Measurements from ENCODE around the gene LENEP.
A peak's percentile ranks its signal among the peaks of the same experiment; 100 is the strongest.

The LENEP gene

DNA sequence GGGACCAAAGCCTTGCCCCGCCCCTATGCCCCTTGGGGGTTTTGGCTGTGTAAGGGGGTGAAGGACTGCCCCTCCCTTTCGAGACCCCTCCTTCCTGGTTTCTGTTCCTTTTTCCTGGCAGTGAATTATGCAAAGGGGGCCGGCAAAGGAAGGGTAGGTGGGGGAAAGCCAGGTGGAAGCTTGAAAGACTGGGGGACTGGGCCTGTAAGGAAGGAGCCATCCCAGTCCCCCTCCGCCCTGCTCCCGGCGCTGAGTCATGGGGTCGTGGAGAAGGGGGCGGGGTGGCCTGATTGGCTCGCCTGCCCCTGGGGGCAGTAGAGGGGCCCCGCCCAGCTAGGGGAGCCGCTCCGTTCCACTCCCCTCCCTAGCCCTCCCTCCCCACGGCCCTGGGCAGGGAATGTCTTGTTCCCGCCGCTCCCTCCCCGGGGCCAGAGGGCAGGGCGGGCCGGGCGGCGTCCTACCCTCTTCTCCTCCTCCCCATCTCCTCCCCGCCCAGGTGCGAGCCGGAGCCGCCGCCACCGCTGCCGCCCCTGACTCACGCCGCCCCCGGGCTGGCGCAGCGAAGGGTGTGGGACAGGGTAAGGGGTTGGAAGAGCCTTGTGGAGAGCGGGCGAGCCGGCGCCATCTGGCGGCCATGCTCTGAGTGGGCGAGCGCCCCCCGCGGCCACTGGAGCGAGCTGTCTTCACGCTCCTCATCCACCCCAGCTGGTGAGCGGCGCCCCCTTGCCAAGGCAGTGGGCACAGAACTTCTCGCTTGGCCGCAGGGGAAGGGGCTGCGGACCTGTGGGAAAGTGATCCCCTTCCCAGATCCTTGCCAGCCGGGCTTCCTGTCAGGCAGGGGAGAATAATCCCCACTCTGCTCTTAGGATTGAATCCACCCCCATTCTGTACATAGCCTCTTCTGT, 23.9 kb downstream of the LENEP start:
- TF ChIP-seq, protein P1, sequence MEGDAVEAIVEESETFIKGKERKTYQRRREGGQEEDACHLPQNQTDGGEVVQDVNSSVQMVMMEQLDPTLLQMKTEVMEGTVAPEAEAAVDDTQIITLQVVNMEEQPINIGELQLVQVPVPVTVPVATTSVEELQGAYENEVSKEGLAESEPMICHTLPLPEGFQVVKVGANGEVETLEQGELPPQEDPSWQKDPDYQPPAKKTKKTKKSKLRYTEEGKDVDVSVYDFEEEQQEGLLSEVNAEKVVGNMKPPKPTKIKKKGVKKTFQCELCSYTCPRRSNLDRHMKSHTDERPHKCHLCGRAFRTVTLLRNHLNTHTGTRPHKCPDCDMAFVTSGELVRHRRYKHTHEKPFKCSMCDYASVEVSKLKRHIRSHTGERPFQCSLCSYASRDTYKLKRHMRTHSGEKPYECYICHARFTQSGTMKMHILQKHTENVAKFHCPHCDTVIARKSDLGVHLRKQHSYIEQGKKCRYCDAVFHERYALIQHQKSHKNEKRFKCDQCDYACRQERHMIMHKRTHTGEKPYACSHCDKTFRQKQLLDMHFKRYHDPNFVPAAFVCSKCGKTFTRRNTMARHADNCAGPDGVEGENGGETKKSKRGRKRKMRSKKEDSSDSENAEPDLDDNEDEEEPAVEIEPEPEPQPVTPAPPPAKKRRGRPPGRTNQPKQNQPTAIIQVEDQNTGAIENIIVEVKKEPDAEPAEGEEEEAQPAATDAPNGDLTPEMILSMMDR (IDR thresholded peaks at IDR 0.05; ENCODE audit: borderline replicate concordance, extremely low read depth, low read length, poor library complexity, severe bottlenecking), result peak; percentile 99
- no peak for TF ChIP-seq EZH2 (IDR thresholded peaks at IDR 0.05; ENCODE audit: borderline replicate concordance, low read depth, low read length, severe bottlenecking)
- no peak overlapping the region for H3K4me3 ChIP-seq (ENCODE audit: low read depth in 1 of 2, low read length in 2 of 2)
- peaks cover 55% of the 10 kb centered on the region for H4K20me1 ChIP-seq (ENCODE audit: insufficient read depth, low read length)
- no peak overlapping the region for H2AFZ ChIP-seq (ENCODE audit: low read depth, low read length)
- ATAC-seq (ENCODE audit: insufficient read depth, low read depth), result peak; percentile 98
- peaks cover 34% of the 10 kb centered on the region for H3K27me3 ChIP-seq (ENCODE audit: insufficient read depth, low read length, poor library complexity)
- no peaks in the 10 kb centered on the region for H3K79me2 ChIP-seq (ENCODE audit: insufficient read depth, low read length)
- H3K36me3 ChIP-seq (ENCODE audit: insufficient read depth, low read length), result no peaks in the 10 kb centered on the region
- no peak overlapping the region for H3K9ac ChIP-seq (ENCODE audit: low read depth, low read length)
- peak; percentile 82 for DNase-seq
- peaks cover 13% of the 10 kb centered on the region for H3K4me1 ChIP-seq (ENCODE audit: insufficient read depth, low read length)
- H3K9me3 ChIP-seq (ENCODE audit: insufficient read depth, low read length, severe bottlenecking), result no peaks in the 10 kb centered on the region
- H3K27ac ChIP-seq (ENCODE audit: low read length), result no peak overlapping the region
- peak overlapping the region; percentile 41 for H3K4me2 ChIP-seq (ENCODE audit: insufficient read depth, low read length)

DNA sequence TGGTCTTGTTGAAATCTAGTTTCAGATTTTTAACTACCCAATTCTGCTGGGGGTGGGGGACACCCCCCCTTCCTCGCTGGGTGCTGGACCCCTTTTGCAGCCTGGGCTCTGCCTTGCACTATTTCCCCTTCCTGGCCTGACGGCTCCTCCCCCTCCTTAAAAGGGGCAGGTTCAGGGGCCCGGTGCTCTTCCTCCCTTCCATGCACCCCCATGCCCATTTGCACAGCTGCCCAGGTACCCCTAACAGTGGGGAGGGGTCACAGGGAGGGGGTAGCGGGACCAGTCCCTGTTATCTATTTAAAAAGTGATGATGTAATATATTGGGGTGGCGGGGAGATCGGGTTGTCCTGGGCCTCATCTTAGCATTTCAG, 24.5 kb downstream of the LENEP start:
- peaks cover 13% of the 10 kb centered on the region for H3K4me1 ChIP-seq (ENCODE audit: insufficient read depth, low read length)
- H3K79me2 ChIP-seq (ENCODE audit: insufficient read depth, low read length), result no peaks in the 10 kb centered on the region
- TF ChIP-seq, protein P1 (IDR thresholded peaks at IDR 0.05; ENCODE audit: borderline replicate concordance, extremely low read depth, low read length, poor library complexity, severe bottlenecking), result no peak
- no peak for TF ChIP-seq EZH2 (IDR thresholded peaks at IDR 0.05; ENCODE audit: borderline replicate concordance, low read depth, low read length, severe bottlenecking)
- no peak overlapping the region for H3K9ac ChIP-seq (ENCODE audit: low read depth, low read length)
- no peak for ATAC-seq (ENCODE audit: insufficient read depth, low read depth)
- no peak overlapping the region for H2AFZ ChIP-seq (ENCODE audit: low read depth, low read length)
- H3K36me3 ChIP-seq (ENCODE audit: insufficient read depth, low read length), result no peaks in the 10 kb centered on the region
- peaks cover 50% of the 10 kb centered on the region for H4K20me1 ChIP-seq (ENCODE audit: insufficient read depth, low read length)
- no peaks in the 10 kb centered on the region for H3K9me3 ChIP-seq (ENCODE audit: insufficient read depth, low read length, severe bottlenecking)
- peak overlapping the region; percentile 41; the same call in 1 of the 2 replicates for H3K4me2 ChIP-seq (ENCODE audit: insufficient read depth, low read length)
- no peak overlapping the region for H3K27ac ChIP-seq (ENCODE audit: low read length)
- no peak for DNase-seq
- H3K27me3 ChIP-seq (ENCODE audit: insufficient read depth, low read length, poor library complexity), result peaks cover 33% of the 10 kb centered on the region
- no peak overlapping the region for H3K4me3 ChIP-seq (ENCODE audit: low read depth in 1 of 2, low read length in 2 of 2)

DNA sequence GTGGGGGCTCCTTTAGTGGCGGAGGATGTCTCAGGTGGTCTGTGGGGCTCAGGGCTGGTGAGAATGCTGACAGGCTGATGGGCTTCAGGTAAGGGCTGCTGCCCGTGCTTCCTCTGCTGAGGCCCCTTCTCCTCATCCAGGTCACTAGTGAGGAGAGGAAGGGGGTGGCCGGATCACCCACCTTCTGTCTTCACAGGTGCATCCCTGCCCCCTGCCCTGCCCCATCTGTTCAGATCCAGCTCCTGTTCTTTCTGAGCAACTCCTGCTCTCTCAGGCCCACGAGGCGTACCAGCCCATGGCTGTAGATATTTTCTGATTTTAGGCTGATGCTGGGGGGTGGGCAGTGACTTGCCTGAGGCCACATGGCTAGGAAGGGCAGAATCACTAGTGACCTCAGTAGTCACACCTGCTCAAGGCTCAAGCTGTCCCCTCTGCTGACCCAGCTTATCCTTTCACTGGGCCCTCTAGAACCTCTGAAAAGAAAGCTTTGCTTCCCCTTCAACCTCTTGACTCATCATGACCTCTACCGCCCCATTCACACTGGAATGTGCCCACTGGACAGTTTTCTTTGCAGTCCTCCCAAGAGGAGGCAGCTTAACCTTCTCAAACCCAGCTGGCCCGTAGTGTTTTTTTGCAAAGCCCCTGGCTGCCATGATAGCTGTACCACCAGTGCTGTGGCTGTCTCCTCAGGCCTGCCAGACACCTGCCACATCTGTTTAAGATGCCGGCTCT, 25.4 kb downstream of the LENEP start:
- DNase-seq (no peak), ATAC-seq (ENCODE audit: insufficient read depth, low read depth) (no peak)
- TF ChIP-seq, protein P1 (IDR thresholded peaks at IDR 0.05; ENCODE audit: borderline replicate concordance, extremely low read depth, low read length, poor library complexity, severe bottlenecking), result no peak
- no peak for TF ChIP-seq EZH2 (IDR thresholded peaks at IDR 0.05; ENCODE audit: borderline replicate concordance, low read depth, low read length, severe bottlenecking)
- Histone ChIP-seq H3K4me2 (ENCODE audit: insufficient read depth, low read length) (no peak overlapping the region), H3K4me1 (ENCODE audit: insufficient read depth, low read length) (peaks cover 13% of the 10 kb centered on the region), H3K27ac (ENCODE audit: low read length) (no peak overlapping the region), H3K4me3 (ENCODE audit: low read depth in 1 of 2, low read length in 2 of 2) (no peak overlapping the region), H3K36me3 (ENCODE audit: insufficient read depth, low read length) (no peaks in the 10 kb centered on the region), H3K9ac (ENCODE audit: low read depth, low read length) (no peak overlapping the region), H4K20me1 (ENCODE audit: insufficient read depth, low read length) (peaks cover 47% of the 10 kb centered on the region), H3K79me2 (ENCODE audit: insufficient read depth, low read length) (no peaks in the 10 kb centered on the region), H3K9me3 (ENCODE audit: insufficient read depth, low read length, severe bottlenecking) (no peaks in the 10 kb centered on the region), H2AFZ (ENCODE audit: low read depth, low read length) (no peak overlapping the region), H3K27me3 (ENCODE audit: insufficient read depth, low read length, poor library complexity) (peaks cover 34% of the 10 kb centered on the region)

All from DND-41 (cell line).